LoVo (cell line): ENCODE results near the gene PLPP3.

Experiments
- DNase-seq: peaks from one replicate; pipeline ENCODE4 v3.0.0-alpha.2; 2016; ENCODE audit warnings: low spot score

Gene PLPP3

GRCh38 chr1:56496821-56497772 lies 82.3 kb downstream of the PLPP3 start:
- DNase-seq = no peak

- DNase-seq = no peak
These were observed 83.2 kb downstream of the PLPP3 start for GRCh38 chr1:56496158-56496557.

- no peak for DNase-seq
These were observed 83.8 kb downstream of the PLPP3 start for GRCh38 chr1:56495538-56495937.

- DNase-seq = no peak
These were observed 85.1 kb downstream of the PLPP3 start for GRCh38 chr1:56494306-56494705.

GRCh38 chr1:56493826-56494225 lies 85.5 kb downstream of the PLPP3 start:
- DNase-seq = no peak

GRCh38 chr1:56491441-56491840 lies 87.9 kb downstream of the PLPP3 start:
- DNase-seq = no peak

- DNase-seq = no peak
These were observed 88.7 kb downstream of the PLPP3 start for GRCh38 chr1:56490619-56491018.

- no peak for DNase-seq
These were observed 89.7 kb downstream of the PLPP3 start for GRCh38 chr1:56489695-56490094.

- no peak for DNase-seq
These were observed 94.7 kb downstream of the PLPP3 start for GRCh38 chr1:56484695-56485094.

GRCh38 chr1:56483104-56483503 lies 96.3 kb downstream of the PLPP3 start:
- DNase-seq = no peak

- DNase-seq = no peak
These were observed 96.9 kb downstream of the PLPP3 start for GRCh38 chr1:56482486-56482885.

GRCh38 chr1:56481140-56481694 lies 98.1 kb downstream of the PLPP3 start:
- no peak for DNase-seq

GRCh38 chr1:56478734-56479133 lies 100.6 kb downstream of the PLPP3 start:
- no peak for DNase-seq

- DNase-seq = no peak
These were observed 101.9 kb downstream of the PLPP3 start for GRCh38 chr1:56477164-56478111.

- no peak for DNase-seq
These were observed 105.6 kb downstream of the PLPP3 start for GRCh38 chr1:56473582-56474270.

- DNase-seq = no peak
These were observed 106.5 kb downstream of the PLPP3 start for GRCh38 chr1:56472860-56473259.

GRCh38 chr1:56469640-56470371 lies 109.6 kb downstream of the PLPP3 start:
- no peak for DNase-seq

GRCh38 chr1:56468518-56468917 lies 110.8 kb downstream of the PLPP3 start:
- no peak for DNase-seq

- DNase-seq = no peak
These were observed 112.8 kb downstream of the PLPP3 start for GRCh38 chr1:56466538-56466937.

GRCh38 chr1:56464294-56464693 lies 115.1 kb downstream of the PLPP3 start:
- DNase-seq = no peak

GRCh38 chr1:56463376-56463775 lies 116.0 kb downstream of the PLPP3 start:
- no peak for DNase-seq
